Body of pancreas (tissue), 4 donors: ENCODE results near the gene CCND2.

Experiments used
- POLR2A ChIP-seq, 3 donors: fragments of 450-650 bp; IDR thresholded peaks; one replicate each; pipeline ENCODE4 v1.6.1; 2016; ENCODE audit warnings: antibody characterized with exemption in 3 of 3, mild to moderate bottlenecking in 2 of 3
- TF ChIP-seq, protein P1 (sequence below), 7 experiments: fragments of 450-650 bp in 4 of 7; fragments of 200-600 bp in 3 of 7; sonication (generic) in 3 of 7; IDR thresholded peaks; one replicate each; pipeline ENCODE4 v1.5.1; 2016 to 2019; ENCODE audit warnings: antibody characterized with exemption in 7 of 7

GRCh38 chr12:4270016-4270830, 3.3 kb upstream of the CCND2 start:
- TF ChIP-seq, protein P1, sequence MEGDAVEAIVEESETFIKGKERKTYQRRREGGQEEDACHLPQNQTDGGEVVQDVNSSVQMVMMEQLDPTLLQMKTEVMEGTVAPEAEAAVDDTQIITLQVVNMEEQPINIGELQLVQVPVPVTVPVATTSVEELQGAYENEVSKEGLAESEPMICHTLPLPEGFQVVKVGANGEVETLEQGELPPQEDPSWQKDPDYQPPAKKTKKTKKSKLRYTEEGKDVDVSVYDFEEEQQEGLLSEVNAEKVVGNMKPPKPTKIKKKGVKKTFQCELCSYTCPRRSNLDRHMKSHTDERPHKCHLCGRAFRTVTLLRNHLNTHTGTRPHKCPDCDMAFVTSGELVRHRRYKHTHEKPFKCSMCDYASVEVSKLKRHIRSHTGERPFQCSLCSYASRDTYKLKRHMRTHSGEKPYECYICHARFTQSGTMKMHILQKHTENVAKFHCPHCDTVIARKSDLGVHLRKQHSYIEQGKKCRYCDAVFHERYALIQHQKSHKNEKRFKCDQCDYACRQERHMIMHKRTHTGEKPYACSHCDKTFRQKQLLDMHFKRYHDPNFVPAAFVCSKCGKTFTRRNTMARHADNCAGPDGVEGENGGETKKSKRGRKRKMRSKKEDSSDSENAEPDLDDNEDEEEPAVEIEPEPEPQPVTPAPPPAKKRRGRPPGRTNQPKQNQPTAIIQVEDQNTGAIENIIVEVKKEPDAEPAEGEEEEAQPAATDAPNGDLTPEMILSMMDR (IDR thresholded peaks at IDR 0.05): no peak
- no peak for TF ChIP-seq POLR2A (IDR thresholded peaks at IDR 0.05)
